Activated T-helper 1 cell treated with Interleukin-2 at 50 U/mL for 16 hours (primary cell): Measurements from ENCODE around the gene DAND5.

Experiments
- DNase-seq: peaks from one replicate; pipeline ENCODE4 v3.0.0-alpha.2; 2020; ENCODE audit warnings: low read depth

The DAND5 gene

DNA sequence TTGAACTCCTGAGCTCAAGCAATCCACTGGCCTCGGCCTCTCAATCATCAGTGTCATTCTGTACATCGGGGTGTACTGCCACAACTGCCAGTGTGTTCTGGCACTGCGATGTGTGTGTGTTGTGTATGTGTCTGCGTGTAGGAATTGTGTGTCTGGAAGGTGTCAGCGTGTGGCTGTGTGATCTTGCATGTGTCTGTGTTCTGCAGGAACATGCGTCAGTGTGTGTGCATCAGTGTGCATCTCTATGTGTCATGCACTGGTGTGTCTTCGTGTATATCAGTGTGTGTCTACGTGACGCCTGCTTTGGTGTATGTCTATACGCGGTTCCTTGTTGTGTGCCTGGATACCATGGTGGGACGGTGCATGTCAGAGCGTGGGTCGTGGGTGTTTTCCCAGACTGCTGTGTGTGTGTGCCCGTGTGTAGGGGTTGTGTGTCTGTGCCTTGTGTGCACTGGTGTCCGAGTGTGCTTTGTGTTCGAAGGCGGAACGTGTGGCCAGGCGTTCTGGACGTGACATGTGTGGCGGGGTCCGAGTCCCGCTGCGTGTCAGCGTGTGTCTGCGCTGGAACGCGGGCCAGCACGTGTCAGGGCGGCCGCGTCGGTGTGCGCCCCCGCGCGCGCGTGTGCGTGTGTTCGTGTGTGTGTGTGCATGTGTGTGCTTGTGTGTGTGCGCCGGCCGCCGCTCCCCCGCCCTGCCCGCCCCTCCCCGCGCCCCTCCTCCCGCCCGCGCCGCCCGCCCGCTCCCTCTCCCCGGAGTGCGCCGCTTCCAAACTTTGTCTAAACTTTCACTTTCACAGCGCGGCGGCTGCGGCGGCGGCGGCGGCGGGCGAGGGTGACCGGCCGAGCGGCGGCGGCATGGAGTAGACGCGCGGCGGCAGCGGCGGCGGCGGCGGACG, 25.6 kb downstream of the DAND5 start, which contains the start of gene NFIX:
Gene NFIX (plus strand): TSS at position 775 of the 895 bp plus-strand sequence. CDS start 363 bp downstream, outside the sequence.
- DNase-seq: peak; percentile 24

DNA sequence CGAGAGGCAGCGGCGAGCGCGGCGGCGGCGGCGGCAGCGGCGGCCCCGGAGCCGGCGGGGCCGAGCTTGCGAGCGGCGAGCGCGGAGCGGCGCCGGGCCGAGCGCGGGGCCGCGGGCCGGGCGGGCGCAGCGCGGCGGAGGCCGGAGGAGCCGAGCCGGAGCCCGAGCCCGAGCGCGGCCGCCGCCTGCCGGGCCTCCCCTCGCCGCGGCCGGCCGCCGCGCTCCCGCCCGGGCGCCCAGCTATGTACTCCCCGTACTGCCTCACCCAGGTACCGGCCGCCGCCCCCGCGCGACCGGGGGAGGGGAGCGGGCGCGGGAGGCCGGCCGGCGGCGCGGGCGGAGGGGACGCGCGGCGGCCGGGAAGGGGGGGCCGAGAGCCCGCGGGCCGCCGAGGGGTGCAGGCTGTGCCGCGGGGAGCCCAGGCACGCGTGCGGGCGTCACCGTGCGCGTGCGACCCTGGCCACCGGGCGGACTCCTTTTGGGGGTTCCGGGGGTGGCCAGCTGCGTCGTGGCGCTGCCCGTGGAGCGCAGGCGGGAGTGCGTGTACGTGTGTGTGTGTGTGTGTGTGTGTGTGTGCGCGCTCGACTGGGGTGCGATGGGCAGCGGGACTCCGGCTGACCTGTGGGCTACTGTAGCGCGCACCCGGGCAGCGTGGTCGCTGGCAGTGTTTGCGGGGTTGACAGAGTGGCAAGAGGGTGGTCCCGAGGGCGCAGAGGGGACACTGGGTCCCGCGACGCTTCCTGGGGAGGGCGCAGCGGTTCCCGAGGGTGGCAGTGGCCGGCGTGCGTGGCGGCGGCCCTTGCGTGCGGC, 26.4 kb downstream of the DAND5 start:
- DNase-seq: no peak

DNA sequence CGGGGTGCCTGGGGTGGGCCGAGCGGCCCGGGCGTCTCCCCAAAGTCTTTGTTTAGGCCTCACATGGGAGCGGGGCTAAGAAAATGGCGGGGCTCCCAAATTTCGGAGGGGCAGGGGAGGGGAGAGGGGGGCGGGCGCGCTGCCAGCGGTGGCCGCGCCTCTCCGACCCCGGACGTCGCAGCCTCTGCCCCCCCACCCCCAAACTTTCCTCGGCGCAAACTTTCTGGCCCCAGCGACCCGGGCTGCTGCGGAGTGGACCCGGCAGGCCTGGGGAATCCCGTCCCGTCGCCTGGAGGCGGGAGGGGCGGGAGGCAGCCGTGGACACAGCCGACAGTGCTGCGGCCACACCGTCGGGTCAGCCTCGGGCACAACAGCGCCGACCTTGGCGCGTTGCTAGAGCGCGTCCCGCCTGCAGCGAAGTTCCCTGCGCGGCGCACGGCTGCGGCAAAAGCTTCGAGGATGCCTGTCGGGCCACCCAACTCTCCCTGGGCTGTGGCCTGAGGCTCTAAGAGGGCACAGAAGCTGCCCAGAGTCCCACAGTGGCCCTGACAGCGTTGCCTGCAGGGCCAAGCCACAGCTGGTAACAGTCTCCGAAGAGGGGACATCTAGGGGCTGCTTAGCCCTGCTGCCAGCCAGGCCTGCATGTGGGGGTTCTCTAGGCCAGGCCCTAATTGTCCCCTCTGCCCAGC, 27.2 kb downstream of the DAND5 start:
- no peak for DNase-seq

DNA sequence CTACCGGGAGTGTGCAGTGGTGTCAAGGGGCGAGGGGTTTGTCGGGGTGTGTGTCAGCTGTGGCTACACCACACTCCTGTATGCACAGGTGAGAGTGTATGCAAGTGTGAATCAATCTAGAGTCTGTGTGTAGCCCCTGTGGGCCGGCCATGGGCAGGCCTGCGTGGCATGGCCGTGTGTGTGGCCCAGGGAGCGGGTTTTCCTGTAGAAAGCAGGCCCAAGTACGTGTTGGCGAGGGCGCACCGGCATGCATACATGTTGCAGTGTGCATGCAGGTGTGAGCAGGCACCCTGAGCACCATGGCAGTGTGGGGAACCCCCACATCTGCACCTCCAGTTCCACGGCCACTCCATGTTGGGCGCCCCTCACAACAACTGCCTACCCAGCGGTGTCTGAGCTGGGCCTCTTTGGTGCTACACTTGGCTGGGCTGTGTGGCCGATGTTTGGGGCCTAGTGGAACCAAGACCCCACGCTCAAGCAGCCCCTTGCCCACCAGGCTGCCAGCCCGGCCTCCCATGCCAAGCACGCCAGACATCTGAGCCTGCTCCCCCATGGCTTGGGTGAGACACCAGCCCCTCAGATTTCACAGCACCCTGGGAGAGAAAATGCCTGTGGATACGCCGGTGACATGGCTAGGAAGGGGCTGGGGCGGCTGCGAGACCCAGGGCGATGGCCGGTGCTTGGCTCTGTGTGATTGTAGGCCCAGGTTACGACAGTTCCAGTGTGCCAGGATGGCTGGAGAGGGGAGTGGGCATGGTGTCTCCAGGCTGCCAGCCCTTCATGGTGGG, 28.0 kb downstream of the DAND5 start:
- DNase-seq: no peak

DNA sequence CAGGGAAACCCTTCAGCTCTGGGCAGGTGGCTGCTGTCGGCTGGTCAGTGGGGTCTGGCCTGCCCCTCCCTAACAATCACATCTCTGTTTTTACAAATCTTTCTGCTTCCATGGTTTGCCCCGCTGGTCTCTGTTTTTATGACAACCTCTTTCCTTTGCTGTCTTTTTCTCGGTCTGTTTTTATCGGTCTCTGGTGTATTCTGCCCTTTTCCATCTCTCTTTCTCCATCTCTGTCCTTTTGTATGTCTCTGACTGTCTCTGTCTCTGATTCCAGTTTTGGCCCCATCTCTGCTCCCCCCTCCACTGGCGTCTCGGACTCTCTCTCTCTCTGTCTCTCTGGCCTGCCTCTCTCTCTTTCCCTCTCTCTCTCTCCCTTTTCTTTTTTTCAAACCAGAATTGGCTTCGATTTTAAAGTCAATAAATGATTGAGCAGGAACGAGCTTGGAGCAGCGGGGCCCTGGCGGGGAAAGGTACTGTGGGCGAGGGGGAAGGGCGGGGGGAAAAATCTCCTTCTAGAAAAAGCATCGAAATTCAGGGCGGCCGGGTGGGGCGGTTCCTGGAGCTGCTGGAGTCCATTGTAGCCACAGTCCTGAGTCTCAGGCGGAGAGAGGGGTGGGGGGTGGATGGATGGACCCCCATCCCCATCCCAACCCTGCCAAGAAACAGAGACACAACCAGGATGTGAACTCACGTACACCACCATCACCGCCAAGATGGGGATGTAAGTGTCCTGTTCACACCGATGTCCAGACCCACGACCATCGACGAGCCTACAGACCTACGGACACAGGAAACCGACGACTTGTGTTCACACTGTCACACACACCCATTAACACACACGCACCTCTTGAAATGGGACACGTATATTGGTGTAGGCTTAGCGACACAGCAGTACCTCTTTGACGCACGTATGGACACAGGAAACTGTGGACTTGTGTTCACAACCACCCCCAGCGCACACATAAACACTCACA, 28.9 kb downstream of the DAND5 start:
- no peak for DNase-seq

DNA sequence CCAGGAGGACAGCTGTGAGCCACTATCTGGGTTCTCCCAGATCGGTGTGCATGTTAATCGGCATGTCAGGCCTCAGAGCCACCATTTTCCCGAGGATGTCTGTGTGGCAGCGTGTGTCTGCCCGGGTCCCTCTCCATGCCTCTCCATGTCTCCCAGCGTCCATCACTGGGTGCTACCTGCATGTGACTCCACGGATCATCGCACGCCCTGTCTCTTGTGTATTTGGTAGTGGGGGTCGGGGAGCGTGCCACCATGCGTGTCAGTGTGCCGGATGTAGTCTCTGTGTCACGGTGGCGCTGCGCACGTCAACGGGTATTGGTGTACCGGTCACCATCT, 31.8 kb downstream of the DAND5 start:
- no peak for DNase-seq

DNA sequence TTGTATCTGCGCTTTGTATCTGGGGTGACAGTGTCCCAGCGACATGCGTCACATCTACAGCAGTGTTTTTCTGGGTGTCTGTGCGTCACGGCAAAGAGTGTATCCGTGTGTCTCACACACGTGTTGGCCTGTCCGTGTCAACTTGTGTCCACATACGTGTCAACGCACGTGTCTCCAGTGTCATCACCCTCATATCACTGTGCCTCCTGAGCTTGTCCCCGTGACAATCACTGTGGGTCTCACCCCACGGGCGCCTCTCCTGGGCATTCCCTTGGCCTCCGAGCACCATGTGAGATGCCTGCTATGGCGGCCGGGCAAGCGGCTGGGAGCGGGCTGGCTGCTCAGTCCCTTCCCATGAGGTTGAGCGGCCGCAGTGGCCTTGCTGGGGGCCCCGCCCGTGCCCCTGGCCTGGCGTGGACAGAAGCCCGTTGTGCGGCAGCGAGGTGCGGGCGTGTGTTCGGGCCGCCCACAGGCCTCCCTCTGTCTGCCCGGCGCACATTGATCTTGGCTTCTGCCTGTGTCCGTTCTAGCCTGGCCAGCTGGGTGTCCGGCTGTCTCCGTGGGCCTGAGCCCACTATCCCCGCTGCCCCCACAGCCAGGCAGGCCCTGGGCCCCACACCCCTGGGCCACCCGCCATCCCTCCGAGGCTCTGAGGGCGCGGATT, 32.3 kb downstream of the DAND5 start:
- no peak for DNase-seq

DNA sequence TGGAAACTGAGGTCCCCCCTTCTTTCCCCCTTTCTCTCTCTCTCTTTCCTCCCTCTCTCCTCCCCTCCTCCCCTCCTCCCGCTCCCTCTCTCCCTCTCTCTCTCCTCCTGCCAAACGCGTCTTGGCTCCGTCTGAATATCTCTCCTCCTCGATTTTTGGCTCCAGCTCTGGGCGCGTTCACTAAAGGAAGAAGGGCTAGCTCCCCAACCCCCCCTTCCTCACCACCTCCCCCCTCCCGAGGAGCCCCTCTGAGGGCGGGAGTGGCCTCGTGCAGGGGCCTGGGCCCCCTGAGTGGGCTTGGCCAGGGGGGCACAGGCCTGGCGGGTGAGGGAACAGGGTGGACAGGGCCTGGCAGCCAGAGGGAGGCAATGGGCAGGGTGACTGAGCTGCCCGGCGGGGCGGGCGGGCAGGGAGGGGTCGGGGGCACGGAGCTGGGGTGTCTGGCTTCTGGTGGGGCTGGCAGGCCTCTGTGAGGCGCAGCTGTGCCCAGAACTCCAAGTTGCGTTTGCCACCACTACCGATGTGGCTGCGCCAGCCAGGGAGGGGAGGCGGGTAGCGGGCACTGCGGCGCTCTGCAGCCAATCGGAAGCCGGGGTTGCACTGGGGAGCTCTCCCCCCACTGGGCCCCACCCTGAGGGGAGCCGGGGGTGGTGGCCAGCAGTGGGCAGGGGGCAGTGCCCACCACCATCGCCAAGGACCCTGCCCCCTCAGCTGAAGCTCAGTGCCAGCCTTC, 33.0 kb downstream of the DAND5 start:
- no peak for DNase-seq

DNA sequence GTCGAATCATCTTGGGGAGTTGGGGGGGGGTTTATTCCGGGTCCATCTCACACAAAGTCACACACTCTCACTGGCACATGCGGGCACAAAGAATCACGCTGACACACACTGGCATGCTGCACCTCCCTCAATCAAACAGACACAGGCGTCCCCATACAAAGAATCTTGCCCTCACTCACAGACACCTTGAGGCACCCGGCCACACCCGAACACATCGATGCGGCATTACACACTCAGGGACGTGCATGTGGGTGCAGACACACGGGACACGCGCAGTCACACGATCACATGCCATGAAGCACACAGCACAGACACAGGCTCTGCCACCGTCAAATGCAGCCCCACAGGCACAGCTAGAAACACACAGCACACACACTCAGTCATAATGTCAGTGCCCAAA, 33.7 kb downstream of the DAND5 start:
- no peak for DNase-seq

DNA sequence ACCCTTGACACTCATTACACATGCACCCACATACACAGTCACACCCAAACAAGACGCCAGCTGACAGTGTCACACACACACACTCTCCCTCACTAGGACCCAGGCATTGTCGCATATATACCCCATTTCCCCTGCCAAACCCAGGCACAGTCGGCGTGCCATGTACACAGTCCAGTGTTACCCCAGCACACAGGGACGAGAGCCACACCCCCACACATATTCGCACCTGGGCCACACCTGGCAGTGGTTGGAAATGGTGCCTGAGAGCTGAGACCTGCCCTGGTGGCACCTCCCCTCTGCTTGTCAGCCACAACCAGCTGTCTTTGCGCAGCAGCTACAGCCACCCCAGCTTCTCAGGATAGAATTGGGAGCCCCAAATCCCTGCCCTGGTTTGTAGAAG, 34.9 kb downstream of the DAND5 start:
- DNase-seq: no peak

DNA sequence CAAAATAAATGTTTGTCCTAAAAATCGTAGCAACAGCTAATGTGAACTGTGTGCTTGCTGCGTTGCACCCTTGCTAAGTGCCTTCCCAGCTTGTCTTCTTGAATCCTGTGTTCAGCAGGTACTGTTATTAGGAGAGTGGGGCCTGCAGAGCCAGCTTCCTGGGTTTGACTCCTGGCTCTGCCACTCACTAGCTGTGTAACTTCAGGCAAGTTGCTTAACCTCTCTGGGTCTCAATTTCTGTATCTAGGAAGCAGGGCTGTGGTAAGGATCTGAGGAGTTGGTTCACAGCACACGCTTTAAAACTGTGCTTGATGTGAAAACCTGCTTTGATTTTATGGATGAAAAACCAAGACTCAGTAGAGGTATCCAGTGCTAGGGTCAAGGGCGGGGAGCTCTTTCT, 35.9 kb downstream of the DAND5 start:
- DNase-seq: no peak

DNA sequence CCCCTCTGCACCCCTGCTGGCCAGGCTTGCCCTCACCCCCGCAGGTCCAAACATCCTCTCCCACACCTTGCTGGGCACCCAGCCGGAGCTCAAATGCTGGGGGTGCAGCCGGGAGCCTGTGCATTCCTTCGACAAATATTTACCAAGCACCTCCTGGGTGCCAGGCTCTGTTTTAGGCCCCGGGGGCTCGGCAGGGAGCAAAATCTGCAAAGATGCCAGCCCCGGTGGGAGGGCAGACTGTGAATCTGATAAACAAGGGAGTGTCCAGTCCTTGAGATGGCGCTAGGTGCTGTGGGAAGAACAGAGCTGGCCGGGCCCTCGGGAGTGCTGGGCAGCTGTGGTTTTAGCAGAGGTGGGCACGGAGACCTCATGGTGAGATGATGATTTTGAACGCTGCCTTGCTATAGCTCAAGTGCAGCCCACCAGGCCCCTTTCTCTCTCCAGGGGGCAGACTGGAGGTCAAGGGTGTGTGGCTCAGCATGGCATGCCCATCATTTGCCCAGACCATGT, 36.5 kb downstream of the DAND5 start:
- no peak for DNase-seq

DNA sequence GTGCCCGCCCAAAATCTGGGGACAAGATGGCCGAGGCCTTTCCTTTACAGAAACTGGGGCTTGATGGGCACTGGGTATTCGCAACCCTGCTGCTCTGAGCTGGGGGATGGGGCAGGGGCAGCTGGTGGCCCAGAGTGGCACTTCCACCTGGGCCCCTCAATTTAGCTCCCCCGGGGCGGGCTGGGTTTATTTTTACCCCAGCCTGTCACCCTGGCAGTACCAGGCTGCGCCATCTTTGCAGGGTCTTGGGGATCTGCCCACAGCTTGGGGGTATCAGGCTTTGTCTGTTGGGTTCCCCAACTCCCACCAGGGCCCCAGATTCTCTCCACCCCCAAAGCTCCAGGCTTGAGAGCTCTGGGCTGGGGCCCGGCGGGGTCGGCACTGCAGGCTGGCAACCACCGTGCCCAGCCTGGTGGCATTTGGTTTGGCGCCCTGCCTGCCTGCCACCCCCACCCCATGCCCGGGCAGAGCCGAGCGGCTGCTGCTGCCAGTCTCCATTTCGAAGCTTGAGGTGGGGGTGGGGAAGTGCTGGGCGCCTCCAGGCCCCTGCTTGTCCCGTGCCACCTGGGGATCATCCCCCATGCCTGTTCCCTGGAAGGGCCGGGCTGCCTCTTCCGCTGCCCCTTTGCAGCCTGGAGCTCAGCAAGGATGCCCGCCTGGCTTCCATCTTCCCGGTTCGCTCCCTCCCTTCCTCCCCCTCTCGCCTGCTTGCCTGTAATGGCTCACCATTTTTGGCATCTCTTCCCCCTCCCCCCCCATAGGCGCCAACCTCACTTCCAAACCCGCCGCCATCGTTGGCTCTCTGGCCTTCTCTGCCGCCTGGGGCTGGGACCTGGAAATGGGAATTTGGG, 37.3 kb downstream of the DAND5 start:
- DNase-seq: no peak

DNA sequence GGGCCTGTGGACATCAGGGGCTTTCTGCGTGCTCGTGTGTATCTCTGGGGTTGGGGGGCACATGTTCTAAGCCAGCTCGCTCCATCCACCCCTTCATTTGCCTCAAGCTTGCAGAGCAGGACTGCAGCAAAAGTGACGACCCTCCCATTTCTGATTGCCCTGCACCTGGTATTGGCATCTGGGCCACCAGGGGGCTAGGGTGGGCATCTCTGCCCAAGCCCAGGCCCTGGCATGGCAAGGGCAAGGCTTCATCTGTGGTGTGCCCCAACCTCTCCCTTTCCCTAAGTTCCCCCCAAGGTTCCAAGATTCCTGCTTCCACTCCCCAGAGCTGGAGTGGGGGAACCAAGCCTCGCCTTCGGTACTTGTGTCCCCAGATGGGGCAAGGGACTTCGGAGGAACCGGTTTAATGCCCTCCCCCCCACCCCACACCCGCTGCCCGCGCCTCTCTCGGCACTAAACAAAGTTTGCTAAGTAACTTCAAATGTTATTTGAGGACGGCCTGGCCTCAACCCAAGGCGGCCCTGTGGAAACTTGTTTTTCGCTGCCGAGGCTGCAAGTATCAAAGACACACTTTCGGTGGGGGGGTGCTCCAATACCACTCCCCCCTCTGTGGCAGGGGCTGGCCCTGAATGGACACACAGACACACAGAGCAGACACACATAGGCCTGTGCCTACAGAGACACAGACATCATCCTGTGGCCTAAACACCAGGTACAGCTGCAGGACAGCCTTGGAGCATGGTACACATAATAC, 38.1 kb downstream of the DAND5 start:
- no peak for DNase-seq

DNA sequence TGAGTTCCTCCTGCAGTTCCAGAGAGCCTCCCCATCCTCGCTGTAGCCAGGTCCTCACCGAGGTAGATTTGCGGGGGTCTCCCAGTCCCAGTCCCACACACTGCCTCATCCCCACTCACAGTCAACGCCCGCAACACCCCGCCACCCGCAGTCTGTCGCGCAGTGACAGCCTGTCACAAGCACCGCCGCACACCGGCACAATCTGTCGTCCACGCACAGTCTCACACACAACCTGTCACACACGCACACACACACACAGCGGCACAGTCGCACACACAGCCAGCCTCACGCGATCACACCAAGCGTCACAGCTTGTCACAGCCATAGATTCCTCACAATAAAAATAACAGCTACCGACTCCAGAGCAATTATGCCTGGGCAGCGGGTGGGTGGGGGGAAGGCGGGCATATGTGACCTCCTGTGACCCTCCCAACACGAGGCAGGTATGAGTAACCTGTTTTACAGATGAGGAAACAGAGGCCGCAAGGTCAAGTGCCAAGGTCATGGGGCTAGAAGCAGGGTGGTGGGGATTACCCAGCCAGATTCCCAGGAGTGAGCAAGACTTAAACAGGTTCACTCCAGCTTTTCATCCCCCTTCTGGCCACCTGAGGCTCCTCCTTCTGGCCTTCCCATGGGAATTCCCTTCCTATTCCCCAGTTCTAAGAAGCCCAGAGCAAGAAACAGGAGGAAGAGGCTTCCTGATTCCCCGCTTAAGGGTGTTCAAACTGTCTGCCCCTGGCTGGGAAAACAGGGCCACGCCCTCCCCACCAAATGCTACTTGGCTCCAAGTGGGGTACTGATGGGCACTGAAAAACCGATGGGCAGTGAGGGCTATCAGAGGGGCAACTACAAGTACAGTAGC, 39.8 kb downstream of the DAND5 start:
- no peak for DNase-seq
